Posterior cingulate gyrus (tissue), 11 donors: ENCODE data around the gene ABHD8.
"Not testable (repeated sequence)": the region's sequence is repeated elsewhere in the genome, so short reads cannot be mapped to it uniquely, and the experiment has no call there.

Experiments used
- DNase-seq, 10 donors: peaks; one replicate each; pipeline versions ENCODE4 v3.0.0 to v3.0.0-alpha.2; 2020 to 2021; ENCODE audit warnings: mixed read lengths in 3 of 10
- intact Hi-C: fragments of 100-400 bp; cut with DNase I; formaldehyde crosslinking; loops from one replicate; pipeline ENCODE4 v1.15.1; 2023

ABHD8 gene

DNA sequence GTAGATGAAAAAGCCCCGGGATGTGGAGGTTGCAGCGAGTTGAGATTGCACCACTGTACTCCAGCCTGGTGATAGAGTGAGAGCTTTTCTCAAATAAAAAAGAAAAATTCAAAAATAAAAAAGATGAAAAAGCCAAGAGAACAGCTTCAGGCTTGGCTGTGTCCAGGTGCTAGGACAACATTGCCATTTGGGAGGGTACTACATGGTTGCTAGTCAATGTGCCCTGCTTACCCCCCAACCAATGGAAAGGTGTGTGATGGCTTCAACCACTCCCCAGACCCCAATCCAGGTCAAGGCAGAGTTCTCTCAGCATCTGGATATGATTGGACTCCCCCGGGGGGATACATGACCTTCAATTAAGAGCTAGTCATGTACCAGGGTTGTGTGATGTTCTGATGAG is 23.8 kb downstream of the ABHD8 start:
- DNase-seq: no peak
- intact Hi-C loops: no loop called here

- DNase-seq: no peak
- intact Hi-C loops: no loop called here
These were observed 27.6 kb downstream of the ABHD8 start for GRCh38 chr19:17275441-17276175.

DNA sequence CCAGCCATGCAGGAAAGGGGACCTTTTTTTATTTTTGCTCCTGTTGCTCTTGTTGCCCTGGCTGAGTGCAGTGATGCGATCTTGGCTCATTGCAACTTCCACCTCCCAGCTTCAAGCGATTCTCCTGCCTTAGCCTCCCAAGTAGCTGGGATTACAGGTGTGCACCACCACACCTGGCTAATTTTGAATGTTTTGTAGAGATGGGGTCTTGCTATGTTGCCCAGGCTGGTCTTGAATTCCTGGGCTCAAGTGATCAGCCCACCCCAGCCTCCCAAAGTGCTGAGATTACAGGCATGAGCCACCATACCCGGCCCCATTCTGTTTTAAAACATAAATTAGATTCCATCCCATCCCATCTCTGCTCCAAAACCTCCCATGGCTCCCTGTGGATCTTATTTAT is 28.3 kb downstream of the ABHD8 start:
- intact Hi-C loops, DNase-seq: not testable (repeated sequence)

DNA sequence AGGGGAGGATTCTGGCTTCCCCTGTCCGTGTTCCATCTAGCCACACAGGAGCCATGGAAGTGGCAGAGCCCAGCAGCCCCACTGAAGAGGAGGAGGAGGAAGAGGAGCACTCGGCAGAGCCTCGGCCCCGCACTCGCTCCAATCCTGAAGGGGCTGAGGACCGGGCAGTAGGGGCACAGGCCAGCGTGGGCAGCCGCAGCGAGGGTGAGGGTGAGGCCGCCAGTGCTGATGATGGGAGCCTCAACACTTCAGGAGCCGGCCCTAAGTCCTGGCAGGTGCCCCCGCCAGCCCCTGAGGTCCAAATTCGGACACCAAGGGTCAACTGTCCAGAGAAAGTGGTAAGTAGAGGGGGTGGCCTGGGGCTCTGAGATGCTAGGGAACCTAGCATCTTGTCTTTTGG is 34.5 kb downstream of the ABHD8 start:
- no peak for DNase-seq
- intact Hi-C loops: loop anchor here (5.0 to 10.0 kb wide), 2 partner anchors 39 to 54 kb away; partner anchors contain the start of genes DDA1, MRPL34 and USE1

DNA sequence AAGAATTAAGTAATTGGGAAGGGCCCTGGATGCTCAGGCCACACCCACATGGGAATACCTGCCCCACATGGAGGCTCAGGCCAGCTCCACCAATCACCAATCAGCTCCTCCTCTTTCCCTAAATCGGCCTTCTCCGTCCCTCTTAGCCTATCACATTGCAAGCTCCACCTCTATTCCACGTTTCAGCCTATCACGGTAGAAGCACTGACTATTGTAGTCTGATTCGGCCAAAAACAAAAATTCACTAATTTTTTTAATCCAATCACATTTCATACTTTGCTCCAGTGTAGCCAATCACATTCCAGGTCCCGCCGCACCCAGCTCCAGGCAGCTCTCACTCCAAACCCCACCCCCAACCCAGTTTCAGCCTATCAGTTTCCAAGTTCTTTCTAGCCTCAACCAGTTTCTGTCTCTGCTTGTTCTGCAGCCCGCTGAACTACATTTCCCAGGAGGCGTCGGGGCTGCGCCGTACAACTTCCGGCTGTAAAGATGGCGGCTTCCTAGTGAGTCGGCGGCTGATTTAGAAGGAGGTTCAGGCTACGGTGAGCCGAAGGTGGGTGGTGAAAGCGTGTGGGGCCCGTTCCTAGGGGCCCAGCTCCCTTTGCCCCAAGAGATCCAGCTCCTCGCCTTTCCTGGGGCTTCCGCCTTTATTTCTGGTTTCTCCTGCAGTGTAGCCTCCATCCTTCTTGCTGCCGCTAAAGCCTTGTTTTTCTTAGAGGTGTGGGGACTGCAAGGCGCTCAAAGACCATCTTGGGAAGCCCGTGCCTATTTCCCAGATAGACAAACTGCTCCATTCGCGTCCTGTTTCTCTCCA is 36.0 kb downstream of the ABHD8 start, which contains the start of gene BABAM1:
TSS of gene BABAM1 (plus strand) at position 469 of the 814 bp plus-strand sequence. CDS start 1,364 bp downstream, outside the sequence.
- intact Hi-C loops: loop anchor here (5.0 to 10.0 kb wide), 2 partner anchors 40 to 52 kb away; partner anchors contain the start of genes DDA1, MRPL34 and USE1
- DNase-seq: peak; percentile 92 to 99 (median 96)

- no peak for DNase-seq
- intact Hi-C loops: loop anchor here (5.0 to 10.0 kb wide), 2 partner anchors 41 to 52 kb away; partner anchors contain the start of genes DDA1, MRPL34 and USE1
These were observed 36.6 kb downstream of the ABHD8 start for GRCh38 chr19:17266589-17266974.

DNA sequence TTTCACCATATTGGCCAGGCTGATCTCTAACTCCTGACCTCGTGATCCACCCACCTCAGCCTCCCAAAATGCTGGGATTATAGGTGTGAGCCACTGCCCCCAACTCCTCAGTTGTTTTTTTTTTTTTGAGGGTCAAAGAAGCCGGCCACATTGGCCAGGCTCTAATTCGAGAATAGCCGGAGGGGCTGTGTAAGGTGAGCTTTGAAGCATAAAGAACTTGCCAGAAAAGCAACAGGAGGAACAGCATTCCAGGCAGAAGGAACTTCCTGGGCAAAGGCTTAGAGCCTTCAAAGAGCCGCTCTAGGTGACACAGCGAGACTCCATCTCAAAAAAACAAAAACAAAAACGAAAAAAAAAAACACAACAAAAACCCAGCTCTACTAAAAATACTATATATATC is 37.2 kb downstream of the ABHD8 start:
- DNase-seq: no peak
- intact Hi-C loops: loop anchor here (5.0 to 10.0 kb wide), 2 partner anchors 41 to 51 kb away; partner anchors contain the start of genes DDA1, MRPL34 and USE1

GRCh38 chr19:17264641-17264979 is 38.6 kb downstream of the ABHD8 start, which contains the start of gene USHBP1:
Gene USHBP1, minus strand, starts transcription at chr19:17264745. Its CDS starts 446 bp downstream, at chr19:17264299.
- intact Hi-C loops: loop anchor here (10.0 kb wide), 1 partner anchor 50 kb away; the partner anchor contains the start of gene USE1
- no peak for DNase-seq

DNA sequence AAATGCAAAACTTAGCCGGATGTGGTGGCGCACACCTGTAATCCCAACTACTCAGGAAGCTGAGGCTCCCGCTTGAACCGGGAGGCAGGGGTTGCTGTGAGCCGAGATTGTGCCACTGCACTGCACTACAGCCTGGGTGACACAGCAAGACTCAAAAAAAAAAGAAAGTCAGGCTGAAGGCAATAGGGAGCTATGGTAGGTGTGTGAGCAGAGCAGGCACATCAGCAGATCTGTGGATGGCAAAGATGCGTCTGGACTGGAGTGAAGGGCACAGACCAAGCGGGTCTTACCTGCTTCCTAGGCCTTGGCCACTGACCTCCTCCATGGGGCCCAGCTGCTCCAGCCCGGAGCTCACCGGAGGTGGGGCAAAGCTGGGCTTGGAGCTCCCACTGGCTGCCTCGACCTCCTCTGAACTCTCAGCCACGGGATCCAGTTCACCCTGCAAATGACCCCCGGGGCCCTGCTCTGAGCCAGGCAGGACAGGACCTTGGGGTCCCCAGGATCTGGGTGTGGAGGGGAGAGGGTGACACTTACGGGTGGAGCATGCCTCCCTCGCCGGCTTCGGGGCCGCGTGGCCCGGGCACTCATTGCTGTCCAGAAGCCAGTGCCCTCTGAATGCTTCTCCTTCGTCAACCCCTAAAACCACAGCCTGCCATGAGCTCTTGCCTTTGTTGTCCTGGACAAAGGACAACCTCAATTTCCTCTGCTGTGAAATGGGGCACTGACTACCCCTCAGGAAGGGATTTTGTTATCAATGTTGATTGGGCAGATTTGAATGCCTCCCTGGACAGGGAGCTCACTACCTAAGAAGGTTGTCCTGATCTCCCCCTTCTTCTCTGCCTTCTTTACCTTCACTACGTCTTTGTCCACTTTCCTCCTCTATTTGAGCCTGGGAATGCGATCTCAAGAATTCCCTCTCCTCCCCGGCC is 39.2 kb downstream of the ABHD8 start:
- intact Hi-C loops: loop anchor here (10.0 kb wide), 1 partner anchor 49 kb away; the partner anchor contains the start of gene USE1
- DNase-seq: no peak

DNA sequence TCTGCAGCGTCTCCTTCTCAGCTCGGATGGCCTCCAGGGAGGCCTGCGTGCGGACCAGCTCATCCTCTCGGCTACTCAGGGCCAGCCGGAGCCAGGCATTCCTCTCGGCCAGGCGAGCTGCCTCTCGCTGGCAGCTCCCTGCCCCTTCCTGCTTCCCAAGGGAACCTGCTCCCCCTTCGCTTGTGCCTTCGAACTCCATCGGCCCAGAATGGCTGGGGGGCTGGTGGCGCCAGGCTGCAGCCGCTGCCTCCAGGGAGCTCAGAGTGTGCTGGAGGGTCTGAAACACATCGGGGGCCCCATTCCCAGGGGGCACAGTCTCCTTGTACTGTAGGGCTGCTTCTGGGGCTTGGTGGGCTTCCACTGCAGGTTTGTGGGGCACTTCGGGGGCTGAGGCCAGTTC is 40.7 kb downstream of the ABHD8 start:
- DNase-seq: no peak
- intact Hi-C loops: loop anchor here (10.0 kb wide), 1 partner anchor 48 kb away; the partner anchor contains the start of gene USE1

DNA sequence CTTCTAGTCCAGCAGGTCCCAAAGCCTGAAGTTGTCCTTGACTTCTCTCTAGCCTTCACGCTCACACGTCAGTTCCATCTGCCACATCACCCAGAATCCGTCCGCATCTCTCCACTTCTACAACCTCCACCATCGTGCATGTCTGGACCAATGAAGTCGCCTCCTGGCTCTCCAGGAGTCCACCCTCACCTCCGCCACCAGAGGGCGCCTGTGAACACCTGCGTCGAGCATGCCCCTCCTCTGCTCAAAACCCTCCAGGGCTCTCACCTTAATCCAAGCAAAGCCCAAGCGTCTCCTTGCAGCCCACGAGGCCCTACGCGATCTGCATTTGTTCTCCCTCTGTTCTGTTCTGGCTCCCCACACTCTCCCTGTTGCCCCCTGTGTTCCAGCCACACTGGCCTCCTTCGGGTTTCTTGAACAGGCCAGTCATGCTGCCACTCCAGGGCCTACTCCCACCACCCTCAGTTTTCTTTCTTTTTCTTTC is 42.3 kb downstream of the ABHD8 start:
- intact Hi-C loops: loop anchor here (10.0 kb wide), 1 partner anchor 46 kb away; the partner anchor contains the start of gene USE1
- DNase-seq: peak in 7 of 10 donors; percentile 31 to 89 (median 68)

DNA sequence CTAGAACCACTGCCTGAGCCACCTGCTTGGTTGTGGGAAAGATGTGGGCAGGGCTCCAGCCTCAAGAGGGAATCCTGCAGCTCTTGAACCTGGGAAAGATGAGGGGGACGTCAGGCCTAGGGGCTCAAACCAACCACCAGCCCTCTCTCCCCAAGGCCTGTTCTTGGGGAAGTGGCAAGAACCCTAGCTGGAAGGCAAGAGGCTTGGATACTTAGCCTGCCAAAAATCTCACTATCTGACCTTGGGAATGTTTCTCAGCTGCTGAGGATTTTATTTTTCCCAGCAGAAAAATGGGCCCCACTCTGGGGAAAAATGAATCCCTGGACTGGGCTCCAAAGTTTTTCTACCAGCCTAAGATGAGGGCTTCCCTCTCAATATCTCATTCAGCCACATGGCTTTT is 43.3 kb downstream of the ABHD8 start:
- no peak for DNase-seq

DNA sequence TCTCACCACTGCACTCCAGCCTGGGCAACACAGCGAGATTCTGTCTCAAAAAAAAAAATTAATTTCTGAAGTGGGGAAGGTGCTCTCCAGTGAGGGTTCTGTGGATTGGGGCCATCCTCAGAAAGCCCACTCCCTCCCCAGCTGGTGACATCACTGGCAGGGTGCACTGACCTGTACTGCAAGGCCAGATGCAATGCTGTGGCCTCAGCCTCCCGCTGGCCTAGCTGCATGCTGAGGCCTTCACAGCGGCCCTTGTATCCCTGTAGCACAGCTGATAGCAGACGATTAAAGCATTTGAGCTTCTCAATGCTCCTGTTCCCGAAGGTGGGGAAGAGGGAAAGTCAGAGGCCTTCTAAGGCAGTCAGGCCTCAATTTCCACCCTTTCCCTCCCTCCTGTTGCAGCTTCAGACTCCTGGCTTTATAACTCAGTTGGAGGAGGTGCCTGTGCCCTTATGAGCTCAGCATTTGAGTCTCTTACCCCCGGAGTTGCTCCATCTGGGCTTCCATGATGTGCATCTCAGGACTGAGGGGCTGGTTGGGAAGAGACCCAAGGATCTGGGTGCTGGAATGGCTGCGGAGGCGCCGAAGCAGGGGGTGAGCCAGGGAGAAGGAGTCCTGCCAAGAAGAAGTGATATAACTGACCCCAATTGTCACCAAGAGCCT is 44.0 kb downstream of the ABHD8 start:
- DNase-seq: no peak
- intact Hi-C loops: no loop called here

More for the DNA sequence above, 43.3 kb downstream of the ABHD8 start:
- intact Hi-C loops: loop anchor here (10.0 kb wide), 1 partner anchor 45 kb away; the partner anchor contains the start of gene USE1

- intact Hi-C loops: no loop called here
- no peak for DNase-seq
These were observed 47.1 kb downstream of the ABHD8 start for GRCh38 chr19:17256130-17256529.

GRCh38 chr19:17255150-17255621 is 48.0 kb downstream of the ABHD8 start:
- no peak for DNase-seq
- intact Hi-C loops: no loop called here

DNA sequence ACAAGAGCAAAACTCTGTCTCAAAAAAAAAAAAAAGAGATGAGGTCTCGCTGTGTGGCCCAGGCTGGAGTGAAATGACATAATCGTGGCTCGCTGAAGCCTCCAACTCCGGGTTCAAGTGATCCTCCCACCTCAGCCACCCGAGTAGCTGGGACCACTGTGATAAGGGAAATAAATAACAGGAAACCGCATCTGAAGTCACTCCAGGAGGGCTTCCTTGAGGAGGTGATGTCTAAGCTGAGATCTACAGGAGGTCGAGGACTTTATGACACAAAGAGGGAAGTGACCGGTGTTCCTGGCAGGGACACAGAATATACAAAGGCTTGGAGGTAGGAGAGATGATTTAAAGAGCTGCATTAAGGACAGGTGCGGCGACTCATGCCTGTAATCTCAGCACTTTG is 48.6 kb downstream of the ABHD8 start:
- DNase-seq: no peak
- intact Hi-C loops: no loop called here

GRCh38 chr19:17249887-17250548 is 53.2 kb downstream of the ABHD8 start:
- DNase-seq: no peak
- intact Hi-C loops: no loop called here

DNA sequence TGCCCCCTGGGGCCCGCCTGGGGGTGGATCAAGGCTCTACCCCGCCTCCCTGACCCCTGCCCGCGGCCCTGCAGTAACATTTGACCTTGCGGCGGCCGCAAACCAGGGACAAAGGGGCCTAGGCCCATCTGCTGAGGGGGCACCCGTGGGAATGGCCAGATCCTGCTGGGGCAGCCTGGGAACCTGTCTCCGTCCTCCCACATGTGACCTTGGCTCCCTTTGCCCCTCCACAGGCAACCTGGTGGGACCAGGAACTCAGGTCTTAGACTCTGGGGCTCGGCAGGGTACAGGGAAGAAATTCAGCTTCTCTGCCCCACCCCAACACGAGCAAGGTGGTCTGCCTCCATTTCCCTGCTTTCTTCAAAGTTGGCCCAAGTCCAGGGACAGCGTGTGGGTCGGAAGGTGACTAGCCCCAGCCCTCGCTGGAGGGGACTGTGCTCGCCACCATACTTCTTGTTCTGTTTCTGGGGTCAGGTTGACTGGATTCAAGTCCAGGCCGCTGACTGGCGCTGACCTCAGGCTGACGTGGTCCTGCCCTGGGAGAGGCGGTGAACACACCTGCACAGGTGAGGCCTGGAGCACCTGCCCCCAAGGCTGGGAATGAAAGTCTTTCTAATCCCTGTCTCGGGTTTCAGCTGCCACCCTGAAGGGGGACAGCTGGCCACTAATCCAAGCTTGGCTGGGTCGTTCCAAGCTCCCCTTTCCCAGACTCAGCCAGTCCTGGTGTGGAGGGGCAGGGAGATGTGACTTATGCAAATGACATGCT is 55.0 kb downstream of the ABHD8 start:
- no peak for DNase-seq
- intact Hi-C loops: no loop called here
